ENCODE data around the gene SLC32A1.

SLC32A1 gene

DNA sequence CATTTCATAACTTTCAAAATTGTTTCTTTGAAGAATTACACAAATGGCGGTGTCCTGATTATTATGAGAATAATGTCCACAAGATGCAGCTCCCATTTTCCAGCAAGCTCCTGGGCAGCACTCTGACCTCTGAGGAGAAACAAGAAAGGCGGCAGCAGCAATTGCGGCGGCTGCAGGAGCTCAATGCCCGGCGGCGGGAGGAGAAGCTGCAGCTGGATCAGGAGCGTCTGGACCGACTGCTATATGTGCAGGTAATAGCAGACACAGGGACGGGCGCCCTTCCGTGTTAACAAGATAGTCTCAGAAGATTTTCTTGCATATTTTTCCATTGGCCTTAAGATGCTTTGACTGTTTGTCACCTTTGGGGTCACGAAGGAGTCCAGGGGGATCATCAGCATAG, 30.6 kb downstream of the SLC32A1 start:
- DNase-seq (ENCODE audit: low read depth in 2 of 2), result no peak

DNA sequence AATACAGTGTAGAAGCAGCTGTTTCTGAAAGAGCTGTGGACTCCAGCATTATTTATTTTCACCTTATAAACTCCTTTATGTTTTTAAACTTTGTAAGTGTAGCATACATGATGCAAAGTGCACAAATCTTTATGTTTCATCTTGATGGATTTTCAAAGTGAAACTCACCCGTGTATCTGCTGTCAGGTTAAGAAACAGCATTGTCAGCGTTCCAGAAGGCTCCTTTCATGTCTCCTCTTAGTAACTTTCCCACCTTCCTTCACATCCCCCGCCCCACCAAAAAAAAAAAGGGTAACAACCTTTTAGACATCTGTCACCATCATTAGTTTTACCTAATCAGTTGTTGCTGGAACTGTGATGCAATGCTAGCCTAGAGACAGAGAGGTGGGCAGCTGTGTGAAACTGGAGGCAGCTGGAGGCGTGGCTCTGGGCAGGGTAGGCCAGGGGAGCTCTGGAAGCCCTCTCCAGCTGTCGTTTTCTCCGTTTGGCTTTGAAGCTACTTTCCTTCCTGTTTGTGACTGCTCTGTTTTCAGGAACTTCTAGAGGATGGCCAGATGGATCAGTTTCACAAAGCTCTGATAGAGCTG, 31.1 kb downstream of the SLC32A1 start:
- DNase-seq (ENCODE audit: low read depth in 2 of 2), result no peak

GRCh38 chr20:38757145-38757775, 33.0 kb downstream of the SLC32A1 start:
- no peak for DNase-seq (ENCODE audit: low read depth in 2 of 2)

GRCh38 chr20:38759106-38759505, 34.8 kb downstream of the SLC32A1 start:
- no peak for DNase-seq (ENCODE audit: low read depth in 2 of 2)

DNA sequence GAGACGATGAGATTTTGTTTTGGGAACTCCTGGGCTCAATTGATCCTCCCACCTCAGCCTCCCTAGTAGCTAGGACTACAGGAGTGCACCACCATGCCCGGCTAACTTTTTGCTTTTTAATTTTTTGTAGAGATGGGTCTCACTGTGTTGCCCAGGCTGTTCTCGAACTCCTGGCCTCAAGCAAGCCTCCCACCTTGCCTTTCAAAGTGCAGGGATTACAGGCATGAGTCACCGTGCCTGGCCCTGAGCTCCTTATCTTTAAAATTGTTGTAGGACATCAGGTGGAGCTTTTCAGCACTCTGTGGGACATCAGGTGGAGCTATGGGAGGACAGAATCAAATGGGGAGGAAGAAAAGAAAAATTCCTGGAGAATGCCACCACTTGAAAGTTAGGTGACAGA, 36.7 kb downstream of the SLC32A1 start:
- DNase-seq (ENCODE audit: low read depth in 2 of 2), result no peak

GRCh38 chr20:38762174-38762573, 37.9 kb downstream of the SLC32A1 start:
- DNase-seq (ENCODE audit: low read depth in 2 of 2), result no peak

DNA sequence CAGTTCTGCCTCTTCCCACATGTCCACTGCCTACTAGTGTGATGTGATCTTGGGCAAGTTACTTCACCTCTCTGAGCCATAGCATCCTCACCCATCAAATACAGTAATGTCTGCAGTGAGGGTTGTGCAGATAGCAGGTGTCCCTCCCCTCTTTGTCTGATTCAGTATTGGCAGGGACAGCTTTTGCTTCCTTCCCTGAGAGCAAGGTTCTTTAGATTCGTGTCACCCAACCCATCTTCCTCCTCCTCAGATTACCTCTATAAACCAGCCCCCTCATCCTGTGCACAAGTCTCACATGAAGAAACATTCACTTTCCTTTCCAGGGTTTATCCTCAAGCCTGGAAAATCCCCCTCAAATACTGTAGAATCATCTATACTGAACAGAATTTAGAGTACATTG, 39.3 kb downstream of the SLC32A1 start:
- DNase-seq (ENCODE audit: low read depth in 2 of 2), result no peak

GRCh38 chr20:38764567-38765318, 40.5 kb downstream of the SLC32A1 start:
- DNase-seq (ENCODE audit: low read depth in 2 of 2), result peak; percentile 31 to 33

- DNase-seq (ENCODE audit: low read depth in 2 of 2), result no peak
Measured at GRCh38 chr20:38766071-38766470, 41.8 kb downstream of the SLC32A1 start.

GRCh38 chr20:38769376-38770295, 45.4 kb downstream of the SLC32A1 start:
- DNase-seq (ENCODE audit: low read depth in 2 of 2), result no peak

DNA sequence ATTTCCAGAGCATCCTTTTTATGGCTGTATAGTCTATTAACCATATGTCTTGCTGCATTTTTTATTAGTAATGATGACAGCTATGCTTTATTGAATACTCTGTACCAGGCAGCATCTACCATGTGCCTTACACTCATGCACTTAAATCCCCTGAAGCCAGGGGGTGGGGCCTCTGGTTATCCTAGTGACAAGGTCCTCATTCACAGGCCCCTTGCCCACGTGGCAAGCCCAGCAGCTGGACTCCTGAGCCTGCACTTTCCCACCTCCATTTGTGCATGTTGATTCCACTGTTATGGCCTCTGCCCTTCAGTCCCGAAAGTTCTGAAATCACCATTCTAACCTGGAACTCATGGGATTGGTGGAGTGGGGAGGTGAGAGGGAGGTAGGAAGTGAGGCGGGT, 46.3 kb downstream of the SLC32A1 start:
- DNase-seq (ENCODE audit: low read depth in 2 of 2), result no peak

DNA sequence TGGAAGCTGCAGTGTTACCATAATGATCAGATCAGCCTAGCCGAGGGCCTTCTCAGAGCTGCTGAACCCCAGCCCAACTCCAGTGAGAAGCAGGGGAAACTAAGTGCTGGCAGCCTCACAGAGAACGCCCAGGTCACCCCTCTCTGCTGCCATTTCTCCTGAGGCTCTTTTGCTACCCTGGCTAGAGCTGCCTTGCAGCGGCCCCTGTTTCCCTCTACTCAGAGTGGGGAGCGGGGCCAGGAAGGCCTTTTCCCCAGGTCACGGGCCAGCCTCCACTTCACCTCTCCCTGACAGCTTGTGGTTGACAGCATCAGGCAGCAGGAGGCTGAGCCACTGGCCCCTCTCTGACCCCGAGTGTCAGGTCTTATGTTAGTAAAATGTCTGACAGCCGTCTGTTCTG, 46.7 kb downstream of the SLC32A1 start:
- DNase-seq (ENCODE audit: low read depth in 2 of 2), result no peak

- no peak for DNase-seq (ENCODE audit: low read depth in 2 of 2)
Measured at GRCh38 chr20:38771621-38772020, 47.3 kb downstream of the SLC32A1 start.

- no peak for DNase-seq (ENCODE audit: low read depth in 2 of 2)
Measured at GRCh38 chr20:38774167-38774566, 49.9 kb downstream of the SLC32A1 start.

DNA sequence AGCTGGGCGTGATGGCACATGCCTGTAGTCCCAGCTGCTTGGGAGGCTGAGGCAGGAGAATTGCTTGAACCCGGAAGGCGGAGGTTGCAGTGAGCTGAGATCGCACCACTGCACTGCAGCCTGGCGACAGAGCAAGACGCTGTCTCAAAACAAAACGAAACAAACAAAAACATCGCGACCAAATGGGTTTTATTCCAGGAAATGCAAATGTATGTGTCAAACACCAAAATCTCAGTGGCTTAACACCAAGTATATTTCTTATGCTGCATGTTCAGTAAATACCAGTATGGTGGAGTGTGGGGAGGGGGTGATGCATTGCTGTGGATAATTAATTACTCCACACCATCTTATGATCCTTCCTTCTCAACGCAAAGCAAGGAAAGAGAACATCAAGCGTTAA, 52.1 kb downstream of the SLC32A1 start:
- DNase-seq (ENCODE audit: low read depth in 2 of 2), result no peak

Data from fibroblast of skin of left biceps (primary cell).